GM12873 (cell line): Measurements from ENCODE around the gene KANK4.

Experiments used
- CTCF ChIP-seq: IDR thresholded peaks from 2 replicates; pipeline ENCODE4 v1.5.1; 2012; ENCODE audit warnings: low read depth, mild to moderate bottlenecking, moderate library complexity, low read length, control low read depth; ENCODE audit not compliant: insufficient read depth; ENCODE audit errors: missing control alignments

The KANK4 gene

GRCh38 chr1:62260688-62261087, 58.5 kb downstream of the KANK4 start:
- TF ChIP-seq CTCF: no peak

GRCh38 chr1:62259551-62259950, 59.7 kb downstream of the KANK4 start:
- no peak for TF ChIP-seq CTCF

- no peak for TF ChIP-seq CTCF
Observed at GRCh38 chr1:62250126-62250726, 69.0 kb downstream of the KANK4 start.

GRCh38 chr1:62247391-62248168, 71.7 kb downstream of the KANK4 start:
- TF ChIP-seq CTCF: no peak

GRCh38 chr1:62245201-62245600, 74.0 kb downstream of the KANK4 start:
- TF ChIP-seq CTCF: no peak

GRCh38 chr1:62241371-62242131, 77.7 kb downstream of the KANK4 start:
- TF ChIP-seq CTCF: no peak
